H1 (cell line): ENCODE results near the gene KCNJ3. TPM values are rescaled to one million over a fixed set of nuclear protein-coding genes. Genes with fewer than 3 reads are reported as not detected.

Experiments
- EGR1 ChIP-seq: IDR thresholded peaks from 2 replicates; pipeline ENCODE4 v1.6.1; 2011; ENCODE audit warnings: low read depth, low read length, borderline replicate concordance
- GABPA ChIP-seq: IDR thresholded peaks from 2 replicates; pipeline ENCODE4 v1.6.1; 2011; ENCODE audit warnings: mild to moderate bottlenecking, low read length, moderate library complexity, borderline replicate concordance; ENCODE audit not compliant: insufficient read depth
- GTF2F1 ChIP-seq: IDR thresholded peaks from 2 replicates; pipeline ENCODE4 v1.6.1; 2012; ENCODE audit warnings: low read depth, low read length, improper control_type of control experiment, borderline replicate concordance
- polyA plus RNA-seq, 7 experiments: library from polyadenylated mRNA; depleted of rRNA in 3 of 7; stranded (reverse) in 5 of 7; unstranded in 2 of 7; fragments of >200 nt in 5 of 7; fragments of 200-250 nt in 2 of 7; gene quantifications; 1 replicate in 5 of 7; 2 replicates in 1 of 7; 4 replicates in 1 of 7; pipeline versions ENCODE4 v1.2.1 to v1.2.3, GENCODE V29; 2011 to 2013; ENCODE audit warnings: missing spikeins in 2 of 7, mixed read lengths in 2 of 7
- total RNA-seq: library from RNA; stranded (reverse); fragmentation: NEBNext Ultra II Directional; extraction: Animal tissue kit (Norgen Biotek cat#: 25700); gene quantifications from 2 replicates; pipeline ENCODE4 v1.2.1, GENCODE V29; 2021

KCNJ3 gene
- total and polyA plus RNA-seq, 2 of the 8 experiments (the other 6 are each of a cell fraction or from before 2014, with no cell fraction given) = 0.11 to 0.50 TPM

DNA sequence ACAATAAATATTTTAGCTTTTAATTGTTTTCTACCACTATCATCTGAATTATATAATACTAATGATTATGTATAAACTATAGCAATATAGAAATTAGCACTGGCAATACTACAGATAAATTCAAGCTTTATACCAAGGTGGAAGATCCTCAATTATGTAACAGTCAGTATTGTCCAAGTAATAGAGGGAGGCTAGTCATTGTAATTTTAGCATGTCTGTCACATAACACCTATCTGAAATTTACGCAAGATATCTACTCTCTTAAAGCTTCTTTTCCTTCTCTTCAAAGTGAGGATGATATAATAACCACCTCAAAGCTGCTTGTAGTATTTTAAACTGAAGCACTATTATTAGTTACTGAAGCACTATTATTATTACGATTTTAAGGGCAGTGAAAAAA lies 12.2 kb downstream of the KCNJ3 start (continued):
- TF ChIP-seq GTF2F1 (no peak), EGR1 (no peak), GABPA (no peak)
